GM21381 (cell line): ENCODE results near the gene CORO7.
"Not testable (repeated sequence)": the region's sequence is repeated elsewhere in the genome, so short reads cannot be mapped to it uniquely, and the experiment has no call there.

ENCODE experiments used
- ATAC-seq: cut with Tn5 transposase; IDR thresholded peaks from one replicate; pipeline ENCODE4 v1.9.1; 2021; ENCODE audit warnings: mild to moderate bottlenecking, moderate library complexity; ENCODE audit not compliant: unreplicated experiment

The CORO7 gene

DNA sequence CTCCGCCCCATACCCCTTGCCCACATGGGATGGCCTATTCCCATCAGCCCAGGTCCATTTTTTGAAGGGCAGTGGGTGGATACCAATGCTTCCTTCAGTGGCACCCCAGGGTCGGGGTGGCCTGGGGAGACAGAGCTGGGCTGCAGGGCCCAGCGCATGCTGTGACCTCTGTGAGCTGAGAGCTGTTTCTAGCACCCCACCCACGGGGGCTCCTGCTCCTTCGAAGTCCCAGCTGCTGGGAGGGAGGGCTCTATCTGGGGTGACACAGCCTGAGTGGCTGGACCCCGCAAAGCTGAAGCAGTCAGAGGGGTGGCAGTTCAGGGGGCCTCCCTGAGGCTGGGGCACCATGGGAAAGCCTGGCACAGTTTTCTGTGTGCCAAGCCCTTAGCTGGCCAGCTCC lies 76.0 kb downstream of the CORO7 start:
- no peak for ATAC-seq

DNA sequence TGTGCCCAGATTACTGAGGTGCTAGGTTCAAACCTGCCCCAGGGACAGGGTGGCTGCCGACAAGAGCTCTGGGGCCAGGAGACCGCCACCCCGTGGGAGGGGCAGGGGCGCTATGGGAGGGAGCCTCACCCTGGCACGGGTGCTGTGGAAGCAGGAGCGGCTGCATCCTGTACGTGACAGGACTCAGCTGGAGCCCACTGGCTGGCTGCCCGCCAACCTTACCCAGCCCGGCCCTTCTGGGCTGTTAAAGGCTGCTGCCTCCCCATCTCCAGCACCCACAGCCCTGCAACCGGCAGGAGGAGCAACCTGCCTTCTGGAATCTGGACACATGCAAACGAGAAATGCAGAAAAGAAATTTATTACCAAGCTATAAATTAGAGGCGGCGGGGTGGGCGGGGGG lies 76.5 kb downstream of the CORO7 start:
- no peak for ATAC-seq

DNA sequence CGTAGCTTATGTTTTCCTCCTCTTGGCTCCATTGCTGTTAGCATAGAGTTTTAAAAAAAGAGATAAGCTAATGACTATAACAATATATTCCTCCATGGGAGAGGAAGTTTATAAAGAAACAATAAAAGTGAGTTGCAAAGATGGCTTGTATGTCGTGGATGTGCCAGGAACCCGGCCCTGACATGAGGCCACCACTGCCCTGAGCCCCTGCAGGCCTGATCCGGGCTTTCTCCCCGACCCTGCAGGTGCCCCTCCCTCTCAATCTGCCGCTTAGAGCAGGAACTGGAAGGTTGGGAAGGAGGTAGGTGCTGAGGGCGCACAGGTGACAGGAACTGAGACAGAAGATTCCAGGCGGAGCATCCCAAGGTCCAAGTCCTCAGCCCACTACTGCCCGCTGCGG lies 76.9 kb downstream of the CORO7 start:
- no peak for ATAC-seq

DNA sequence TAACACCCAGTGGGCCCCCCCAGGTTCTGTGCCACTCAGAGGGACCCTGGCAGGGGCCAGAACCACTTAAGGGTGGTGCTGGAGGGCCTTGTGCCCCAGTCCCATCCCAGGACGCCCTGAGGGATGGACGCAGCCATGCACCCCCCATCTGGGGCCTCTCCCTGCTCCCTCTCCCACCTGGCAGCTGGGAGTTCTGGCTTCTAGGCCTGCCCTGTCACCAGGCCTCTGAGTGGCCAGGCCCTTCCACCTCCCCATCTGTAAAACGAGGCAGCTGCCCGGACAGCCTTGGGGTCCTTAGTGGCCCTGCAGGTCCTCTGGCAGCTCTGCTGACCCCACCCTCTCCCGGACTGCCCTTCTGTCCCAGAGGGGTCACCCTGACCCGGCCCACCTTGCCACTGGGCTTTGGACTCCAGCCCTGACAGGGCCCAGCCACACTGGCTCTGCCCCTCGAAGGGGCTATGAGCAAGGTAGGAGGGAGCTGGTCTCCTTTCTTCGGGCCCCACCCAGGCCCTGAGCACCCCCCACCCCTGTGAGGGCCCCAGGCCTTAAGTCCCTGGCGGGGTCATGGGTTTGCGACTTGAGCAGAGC lies 77.6 kb downstream of the CORO7 start:
- no peak for ATAC-seq

DNA sequence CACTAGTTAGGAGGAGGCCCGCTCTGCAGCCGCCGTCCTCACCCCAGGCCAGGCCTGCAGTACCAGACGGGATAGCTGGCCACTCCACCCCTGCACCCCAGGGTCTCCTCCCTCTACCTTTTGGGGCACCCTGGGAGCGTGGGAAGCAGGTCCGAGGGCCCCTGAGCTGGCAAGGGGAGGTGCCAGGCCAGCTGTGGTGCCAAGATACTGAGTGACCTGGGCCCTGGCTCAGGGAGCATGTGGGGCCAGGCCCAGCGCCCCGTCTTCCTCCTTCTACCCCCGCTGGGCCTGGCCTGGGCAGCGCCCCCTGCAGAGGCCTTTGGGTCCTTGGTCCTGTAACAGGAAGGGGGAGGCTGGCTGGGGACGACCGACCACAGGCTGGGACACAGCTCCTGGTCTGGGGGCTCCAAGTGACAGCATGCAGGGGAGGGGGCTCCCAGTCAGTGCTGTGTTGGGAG lies 78.2 kb downstream of the CORO7 start:
- no peak for ATAC-seq

DNA sequence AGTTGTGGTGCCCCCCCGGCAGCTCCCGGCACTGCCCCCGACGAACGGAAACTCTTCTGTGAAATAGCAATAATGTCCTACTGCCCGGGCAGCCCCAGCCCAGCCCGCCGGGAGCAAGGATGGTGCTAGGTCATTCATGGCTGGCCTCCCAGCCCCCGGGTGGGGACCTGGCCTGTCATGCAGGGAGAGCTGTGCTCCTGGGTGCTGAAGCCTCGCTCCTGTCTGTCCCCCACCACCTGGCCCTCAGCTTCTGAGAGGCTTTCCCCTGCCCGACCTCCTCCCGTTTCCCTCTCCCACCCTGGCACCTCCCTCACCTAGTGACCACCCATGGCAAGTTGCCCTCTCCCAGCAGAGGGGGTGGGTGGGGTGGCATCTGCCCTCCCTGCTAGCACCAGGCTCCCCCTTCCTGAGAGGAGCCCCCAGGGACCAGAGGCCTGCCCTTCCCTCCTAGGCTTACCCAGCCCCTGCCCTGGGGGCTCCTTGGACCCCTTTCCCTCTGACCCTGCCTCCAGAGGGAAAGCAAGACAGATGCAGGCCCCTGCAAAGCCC lies 78.8 kb downstream of the CORO7 start:
- ATAC-seq, result no peak

DNA sequence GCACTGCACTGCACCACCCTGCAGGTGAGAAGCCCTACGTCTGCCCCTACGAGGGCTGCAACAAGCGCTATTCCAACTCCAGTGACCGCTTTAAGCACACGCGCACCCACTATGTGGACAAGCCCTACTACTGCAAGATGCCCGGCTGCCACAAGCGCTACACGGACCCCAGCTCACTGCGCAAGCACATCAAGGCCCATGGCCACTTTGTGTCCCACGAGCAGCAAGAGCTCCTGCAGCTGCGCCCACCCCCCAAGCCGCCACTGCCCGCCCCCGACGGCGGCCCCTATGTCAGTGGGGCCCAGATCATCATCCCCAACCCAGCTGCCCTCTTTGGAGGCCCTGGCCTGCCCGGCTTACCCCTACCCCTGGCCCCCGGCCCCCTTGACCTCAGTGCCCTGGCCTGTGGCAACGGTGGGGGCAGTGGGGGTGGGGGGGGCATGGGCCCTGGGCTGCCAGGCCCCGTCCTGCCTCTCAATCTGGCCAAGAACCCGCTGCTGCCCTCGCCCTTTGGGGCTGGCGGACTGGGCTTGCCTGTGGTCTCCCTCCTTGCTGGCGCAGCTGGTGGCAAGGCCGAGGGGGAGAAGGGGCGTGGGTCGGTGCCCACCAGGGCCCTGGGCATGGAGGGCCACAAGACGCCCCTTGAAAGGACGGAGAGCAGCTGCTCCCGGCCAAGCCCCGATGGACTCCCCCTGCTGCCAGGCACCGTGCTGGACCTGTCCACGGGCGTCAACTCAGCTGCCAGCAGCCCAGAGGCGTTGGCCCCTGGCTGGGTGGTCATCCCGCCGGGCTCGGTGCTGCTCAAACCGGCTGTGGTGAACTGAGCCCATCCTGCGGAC lies 79.5 kb downstream of the CORO7 start:
- ATAC-seq, result no peak

DNA sequence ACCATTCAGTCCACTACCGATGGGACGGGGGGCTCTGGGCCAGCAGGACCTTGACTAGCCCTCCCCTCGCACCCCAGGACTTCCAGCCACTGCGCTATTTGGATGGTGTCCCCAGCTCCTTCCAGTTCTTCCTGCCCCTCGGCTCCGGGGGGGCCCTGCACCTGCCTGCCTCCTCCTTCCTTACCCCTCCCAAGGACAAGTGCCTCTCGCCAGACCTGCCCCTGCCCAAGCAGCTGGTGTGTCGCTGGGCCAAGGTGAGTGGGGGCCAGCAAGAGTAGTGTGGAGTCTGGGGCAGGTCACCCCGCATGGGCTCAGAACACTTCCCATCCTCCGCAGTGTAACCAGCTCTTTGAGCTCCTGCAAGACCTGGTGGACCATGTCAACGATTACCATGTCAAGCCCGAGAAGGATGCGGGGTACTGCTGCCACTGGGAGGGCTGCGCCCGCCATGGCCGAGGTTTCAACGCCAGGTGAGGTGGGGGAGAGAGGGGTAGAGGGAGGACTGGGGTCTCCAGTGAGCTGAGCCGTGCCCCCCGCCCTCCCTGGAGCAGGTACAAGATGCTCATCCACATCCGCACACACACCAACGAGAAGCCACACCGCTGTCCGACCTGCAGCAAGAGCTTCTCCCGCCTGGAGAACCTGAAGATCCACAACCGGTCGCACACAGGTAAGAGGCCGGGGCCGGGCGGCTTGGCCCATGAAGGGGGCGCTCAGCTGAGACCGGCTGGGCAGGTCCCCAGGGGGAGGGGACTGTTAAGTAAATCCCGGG lies 81.5 kb downstream of the CORO7 start:
- ATAC-seq, result no peak

DNA sequence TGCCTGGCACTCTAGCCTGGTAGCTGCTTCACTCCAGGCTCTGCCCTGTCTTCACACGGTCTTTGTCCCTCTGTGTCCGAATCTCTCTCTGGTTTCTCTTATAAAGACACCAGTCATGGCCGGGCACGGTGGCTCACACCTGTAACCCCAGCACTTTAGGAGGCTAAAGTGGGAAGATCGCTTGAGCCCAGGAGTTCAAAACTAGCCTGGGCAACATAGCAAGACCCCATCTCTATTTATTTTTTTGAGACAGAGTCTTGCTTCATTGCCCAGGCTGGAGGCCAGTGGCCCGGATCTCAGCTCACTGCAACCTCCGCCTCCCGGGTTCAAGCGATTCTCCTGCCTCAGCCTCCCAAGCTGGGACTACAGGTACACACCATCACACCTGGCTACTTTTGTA lies 82.7 kb downstream of the CORO7 start:
- ATAC-seq, result not testable (repeated sequence)

DNA sequence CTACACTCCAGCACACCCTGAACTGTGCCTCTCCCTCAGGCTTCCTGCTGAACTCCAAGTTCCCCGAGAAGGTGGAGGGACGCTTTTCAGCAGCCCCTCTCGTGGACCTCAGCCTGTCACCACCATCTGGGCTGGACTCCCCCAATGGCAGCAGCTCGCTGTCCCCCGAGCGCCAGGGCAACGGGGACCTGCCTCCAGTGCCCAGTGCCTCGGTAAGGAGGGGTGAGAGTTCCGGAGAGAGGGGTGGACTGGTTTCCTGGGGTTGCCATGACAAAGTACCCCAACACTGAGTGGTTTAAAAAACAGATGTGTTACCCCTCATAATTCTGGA lies 83.1 kb downstream of the CORO7 start:
- no peak for ATAC-seq

DNA sequence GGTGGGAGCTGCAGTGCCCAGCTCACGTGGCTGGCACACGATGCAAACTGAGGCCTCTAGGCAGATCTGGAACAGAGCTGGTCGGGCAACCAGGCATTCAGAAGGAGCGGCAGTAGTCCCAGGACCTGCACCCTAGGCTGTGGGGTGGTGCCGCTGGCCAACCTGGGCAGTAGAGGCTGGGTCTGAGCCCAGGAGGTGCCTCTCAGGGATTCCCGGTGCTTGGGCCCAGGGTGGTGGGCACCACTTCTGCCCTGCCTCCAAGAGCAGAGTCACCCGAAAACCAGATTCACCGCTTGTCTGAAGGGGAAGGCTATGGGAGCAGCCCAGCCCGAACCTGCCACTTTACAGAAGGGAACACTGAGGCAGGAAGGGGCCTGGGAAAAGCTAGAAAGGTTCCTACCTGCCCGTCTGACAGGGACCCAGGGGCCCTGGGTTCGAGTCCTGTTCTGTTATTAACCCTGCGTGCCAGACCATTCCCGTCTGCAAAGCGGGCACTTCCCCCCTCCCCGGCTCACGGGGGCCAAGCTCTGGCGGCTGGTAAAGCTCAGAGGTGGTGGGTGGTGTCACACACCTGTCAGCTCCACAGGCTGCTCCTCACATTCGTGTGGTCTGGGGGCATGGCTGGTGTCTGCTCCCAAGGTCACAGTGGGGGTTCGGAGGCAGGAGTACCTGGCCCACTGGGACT lies 83.6 kb downstream of the CORO7 start:
- ATAC-seq, result no peak

DNA sequence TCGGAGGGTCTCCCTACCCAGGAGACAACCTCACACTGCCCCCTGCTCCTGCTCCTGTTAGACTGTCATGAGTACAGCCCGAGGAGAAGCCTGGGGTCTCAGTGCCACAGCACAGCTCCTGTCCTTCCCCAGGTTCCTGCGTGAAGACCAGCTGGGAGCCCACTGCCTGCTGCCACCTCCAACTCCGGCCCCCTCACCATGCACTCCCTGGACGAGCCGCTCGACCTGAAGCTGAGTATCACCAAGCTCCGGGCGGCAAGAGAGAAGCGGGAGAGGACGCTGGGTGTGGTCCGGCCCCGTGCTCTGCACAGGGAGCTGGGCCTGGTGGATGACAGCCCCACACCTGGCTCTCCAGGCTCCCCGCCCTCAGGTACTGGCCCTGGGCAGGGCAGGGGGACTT lies 84.3 kb downstream of the CORO7 start:
- no peak for ATAC-seq

DNA sequence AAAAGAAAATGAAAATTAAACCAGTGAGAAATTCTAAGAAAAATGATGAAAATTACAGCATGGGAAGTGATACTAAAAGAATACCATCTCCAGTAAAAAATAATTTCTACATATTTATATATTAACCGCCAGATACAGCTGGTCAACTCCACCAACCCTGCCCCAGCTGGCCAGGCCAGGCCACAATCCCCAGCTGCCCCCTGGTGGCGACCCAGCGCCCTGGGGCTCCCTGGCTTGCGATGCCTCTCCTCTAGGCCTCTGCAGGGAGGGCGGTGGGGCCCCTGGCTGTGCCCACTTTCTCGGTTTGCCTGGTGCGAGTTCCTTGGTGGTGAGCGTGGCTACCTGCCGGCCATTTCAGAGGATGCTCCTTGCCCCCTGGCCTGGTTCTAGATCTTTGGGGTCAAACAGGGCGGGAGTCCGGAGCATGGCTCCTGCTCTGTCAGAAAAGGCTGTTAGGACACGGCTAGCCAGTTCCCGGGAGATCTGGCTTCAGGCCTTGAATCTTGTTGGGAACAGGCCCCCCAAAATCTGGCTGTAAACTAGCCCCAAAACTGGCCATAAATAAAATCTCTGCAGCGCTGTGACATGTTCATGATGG lies 86.0 kb downstream of the CORO7 start:
- peak; percentile 52 for ATAC-seq

DNA sequence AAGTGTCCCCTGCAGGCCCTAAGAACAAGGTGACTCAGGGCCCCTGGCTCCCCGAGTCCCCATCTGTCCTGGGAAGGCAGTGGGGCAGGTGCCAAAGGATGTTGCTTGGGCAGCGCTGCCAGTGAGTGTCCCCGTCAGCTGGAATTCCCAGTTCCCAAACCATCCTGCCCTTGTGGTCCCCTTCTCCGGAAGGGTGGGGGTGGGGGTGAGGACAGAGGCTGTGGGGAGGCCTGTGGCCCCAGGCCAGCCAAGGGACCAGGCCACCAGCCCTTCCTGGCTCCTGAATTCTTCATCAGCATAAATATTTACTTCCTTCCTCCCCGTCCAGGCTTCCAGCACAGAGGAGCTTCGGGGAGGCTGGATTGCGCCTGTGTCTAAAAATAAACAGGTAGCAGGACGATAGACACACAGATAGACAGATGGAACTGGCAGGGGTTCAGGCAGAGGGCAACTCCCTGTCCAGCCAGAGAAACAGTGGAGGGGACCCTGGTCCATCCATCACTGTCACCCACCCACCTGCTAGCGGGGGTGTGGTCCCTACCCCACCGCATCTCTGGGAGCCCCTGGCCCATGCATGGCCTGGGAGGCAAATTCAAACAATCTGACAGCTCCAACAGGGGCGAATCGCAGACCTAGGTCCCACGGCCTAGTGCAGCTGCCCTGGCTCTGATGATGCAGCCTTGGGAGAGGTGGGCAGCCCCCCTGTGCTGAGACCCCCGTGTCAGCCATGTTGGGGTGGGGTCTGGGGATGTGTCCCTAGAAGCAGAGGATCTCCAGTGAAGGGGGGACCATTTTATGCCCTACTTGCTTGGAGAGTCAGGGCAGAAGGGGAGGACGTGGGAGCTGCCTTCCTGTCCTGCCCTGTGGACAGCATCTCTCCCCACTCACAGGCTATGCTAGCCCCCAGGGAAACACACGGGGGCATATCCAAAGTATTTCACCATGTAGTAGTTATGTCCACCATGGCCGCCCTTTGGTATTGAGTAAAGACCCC lies 87.3 kb downstream of the CORO7 start:
- no peak for ATAC-seq

DNA sequence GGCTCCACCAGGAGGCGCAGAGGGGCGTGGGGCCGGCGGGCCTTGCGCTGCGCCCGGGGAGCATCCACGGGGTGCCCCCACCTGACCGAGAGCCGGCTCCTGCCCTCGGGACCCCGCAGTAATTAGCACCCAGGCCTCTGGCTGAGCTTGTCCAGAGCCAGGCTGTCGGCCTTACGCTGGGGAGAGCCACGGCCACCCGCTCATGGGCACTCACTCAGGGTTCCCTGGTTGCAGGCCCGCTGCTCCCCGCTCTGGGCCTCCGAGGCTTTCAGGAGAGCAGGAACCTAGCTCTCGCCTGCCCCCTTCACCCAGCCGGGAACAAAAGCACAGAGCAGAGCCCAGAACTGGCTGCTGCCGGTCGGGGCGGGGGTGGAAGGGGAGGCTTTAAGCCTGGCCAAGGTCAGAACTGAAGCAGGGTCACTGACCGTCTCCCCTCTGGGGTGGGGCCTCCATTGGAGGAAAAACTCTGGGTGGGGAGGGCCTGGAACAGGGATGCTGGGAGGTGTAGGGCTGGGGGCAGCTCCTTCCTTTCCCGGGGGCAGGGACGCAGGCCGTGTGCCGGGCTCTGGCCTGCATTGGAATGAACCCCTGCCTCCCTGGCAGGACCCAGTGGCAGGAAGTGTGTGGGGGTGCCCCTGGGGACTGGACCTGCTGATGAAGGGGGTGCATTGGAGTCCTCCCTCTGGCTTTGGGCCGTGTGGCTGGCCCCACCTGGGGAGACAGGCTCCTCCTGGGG lies 88.2 kb downstream of the CORO7 start:
- no peak for ATAC-seq

DNA sequence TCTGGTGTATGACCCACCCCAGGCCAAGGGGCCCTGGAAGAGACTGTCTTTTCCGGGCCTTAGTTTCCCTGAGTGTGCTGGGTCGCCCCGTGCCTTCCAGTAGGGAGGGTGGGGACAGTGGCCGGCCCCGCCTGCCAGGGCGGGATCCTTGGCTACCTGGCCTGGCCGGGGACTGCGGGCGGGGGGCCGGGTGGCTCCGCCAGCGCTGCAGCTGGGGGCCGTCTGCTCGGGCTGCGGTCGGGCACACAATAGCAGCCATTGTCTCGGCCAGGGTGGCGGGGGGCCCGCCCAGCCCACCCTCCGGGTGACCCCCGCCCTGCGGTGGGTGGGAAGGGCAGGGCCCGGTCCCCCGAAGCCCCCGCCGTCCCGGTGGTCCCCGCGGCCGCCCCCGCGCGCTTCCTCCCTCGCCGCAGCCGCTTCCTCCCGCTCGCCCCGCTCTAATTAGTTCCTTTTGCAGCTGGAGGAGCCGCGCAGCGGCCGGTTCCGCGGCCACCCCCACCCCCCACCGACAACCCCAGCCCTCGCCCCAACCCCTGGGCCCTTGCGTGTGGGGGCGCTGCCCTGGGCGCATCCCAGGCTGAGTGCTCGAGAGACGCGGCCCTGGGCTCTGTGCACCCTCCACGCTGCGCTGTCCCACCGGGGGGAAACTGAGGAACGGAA lies 88.9 kb downstream of the CORO7 start:
- no peak for ATAC-seq

DNA sequence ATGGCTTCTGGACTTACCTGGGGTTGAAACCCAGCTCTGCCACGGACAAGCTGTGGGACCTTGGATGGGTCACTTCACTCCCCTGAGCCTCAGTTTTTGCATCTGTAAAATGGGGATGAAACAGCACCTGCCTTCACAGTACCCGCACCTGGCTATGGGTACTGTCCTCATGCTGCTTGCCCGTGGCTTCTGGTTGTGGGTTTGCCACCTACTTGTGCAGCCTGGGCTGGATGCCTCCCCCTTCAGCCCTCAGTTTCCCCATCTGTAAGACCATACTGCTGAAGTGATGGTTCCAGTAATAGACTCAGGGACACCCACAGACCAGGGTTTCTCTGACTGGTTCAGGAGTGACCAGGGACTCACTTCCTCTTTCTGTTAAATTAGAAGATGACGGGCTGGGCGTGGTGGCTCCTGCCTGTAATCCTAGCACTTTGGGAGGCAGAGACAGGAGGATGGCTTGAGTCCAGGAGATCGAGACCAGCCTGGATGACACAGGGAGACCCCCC lies 91.1 kb downstream of the CORO7 start:
- ATAC-seq, result no peak
